Measurements from ENCODE around the gene AFDN. TPM values are rescaled to one million over a fixed set of nuclear protein-coding genes. Genes with fewer than 3 reads are reported as not detected.

The AFDN gene
- total RNA-seq, 1 donor from 2014 or later = 357 TPM

DNA sequence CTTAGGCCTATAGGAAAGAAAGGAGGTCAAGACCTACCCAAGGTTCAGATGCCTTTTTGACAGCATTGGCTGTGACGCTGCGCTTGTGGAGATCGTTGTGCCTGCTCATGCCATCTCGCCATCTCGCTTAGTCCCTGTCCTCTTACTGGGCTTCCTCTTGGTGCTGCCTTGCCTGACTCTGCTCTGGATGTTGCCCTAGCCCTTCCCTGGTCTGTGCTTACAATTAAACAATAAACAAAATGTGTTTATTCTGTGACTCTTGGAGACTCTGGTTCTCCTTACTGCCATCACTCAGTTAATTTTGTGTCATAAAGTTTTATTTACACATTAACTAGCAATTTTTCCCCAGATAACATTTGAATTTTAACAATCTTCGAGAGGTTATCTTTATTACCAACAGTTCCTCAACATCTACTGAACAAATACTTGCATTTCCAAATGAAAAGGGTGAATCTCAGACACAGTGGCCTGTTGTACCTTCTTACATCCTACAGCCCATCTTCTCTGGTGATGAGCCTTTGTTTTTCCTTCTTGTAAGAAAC lies 11.6 kb downstream of the AFDN start:
- H3K79me2 ChIP-seq (ENCODE audit: low read depth) = peaks cover 100% of the 10 kb centered on the region
- Mint-ChIP-seq H3K4me3 (no peak overlapping the region), H3K27me3 (ENCODE audit: insufficient read depth, low read depth) (no peaks in the 10 kb centered on the region), H3K9me3 (no peaks in the 10 kb centered on the region), H3K4me1 (peaks cover 23% of the 10 kb centered on the region), H3K27ac (no peak overlapping the region), H3K36me3 (no peaks in the 10 kb centered on the region)
- no peaks in the 10 kb centered on the region for H3K36me3 ChIP-seq
- H3F3A ChIP-seq (ENCODE audit: low read depth) = peaks cover 30% of the 10 kb centered on the region
- no peak overlapping the region for H3K4me3 ChIP-seq
- H3K4me1 ChIP-seq = peaks cover 61% of the 10 kb centered on the region
- H3K9ac ChIP-seq = no peak overlapping the region
- peak overlapping the region; percentile 14 for H3K27ac ChIP-seq
- H4K20me1 ChIP-seq (ENCODE audit: low read depth) = peaks cover 100% of the 10 kb centered on the region
- no peaks in the 10 kb centered on the region for H3K9me3 ChIP-seq (ENCODE audit: low read depth)
- no peak overlapping the region for H2AFZ ChIP-seq (replicated peaks)
- no peak for DNase-seq (ENCODE audit: low spot score)
- TF ChIP-seq, protein P1, sequence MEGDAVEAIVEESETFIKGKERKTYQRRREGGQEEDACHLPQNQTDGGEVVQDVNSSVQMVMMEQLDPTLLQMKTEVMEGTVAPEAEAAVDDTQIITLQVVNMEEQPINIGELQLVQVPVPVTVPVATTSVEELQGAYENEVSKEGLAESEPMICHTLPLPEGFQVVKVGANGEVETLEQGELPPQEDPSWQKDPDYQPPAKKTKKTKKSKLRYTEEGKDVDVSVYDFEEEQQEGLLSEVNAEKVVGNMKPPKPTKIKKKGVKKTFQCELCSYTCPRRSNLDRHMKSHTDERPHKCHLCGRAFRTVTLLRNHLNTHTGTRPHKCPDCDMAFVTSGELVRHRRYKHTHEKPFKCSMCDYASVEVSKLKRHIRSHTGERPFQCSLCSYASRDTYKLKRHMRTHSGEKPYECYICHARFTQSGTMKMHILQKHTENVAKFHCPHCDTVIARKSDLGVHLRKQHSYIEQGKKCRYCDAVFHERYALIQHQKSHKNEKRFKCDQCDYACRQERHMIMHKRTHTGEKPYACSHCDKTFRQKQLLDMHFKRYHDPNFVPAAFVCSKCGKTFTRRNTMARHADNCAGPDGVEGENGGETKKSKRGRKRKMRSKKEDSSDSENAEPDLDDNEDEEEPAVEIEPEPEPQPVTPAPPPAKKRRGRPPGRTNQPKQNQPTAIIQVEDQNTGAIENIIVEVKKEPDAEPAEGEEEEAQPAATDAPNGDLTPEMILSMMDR (IDR thresholded peaks at IDR 0.05) = no peak
- TF ChIP-seq EZH2phosphoT487 (IDR thresholded peaks at IDR 0.05) (no peak), EZH2 (IDR thresholded peaks at IDR 0.05) (no peak)
- no peaks in the 10 kb centered on the region for H3K27me3 ChIP-seq
- no peak overlapping the region for H3K4me2 ChIP-seq

DNA sequence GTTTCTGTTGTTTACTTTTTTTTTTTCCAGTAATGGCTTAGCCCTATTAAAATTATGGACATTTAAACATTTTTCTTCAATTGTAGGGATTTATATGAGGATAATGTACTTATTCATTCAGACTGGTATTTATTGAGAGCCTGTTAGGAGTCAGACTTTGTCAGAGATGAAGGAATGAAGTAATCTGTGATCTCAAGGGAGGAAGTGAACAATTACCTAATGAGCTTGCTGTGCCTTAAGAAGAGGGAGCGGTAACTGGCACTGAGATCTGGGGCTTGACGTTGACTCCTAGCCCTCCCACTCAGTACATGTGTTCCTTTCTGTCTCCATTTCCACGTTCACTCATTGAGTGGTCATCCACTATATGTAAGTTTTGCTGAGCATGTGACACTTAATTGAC lies 12.6 kb downstream of the AFDN start:
- DNase-seq (ENCODE audit: low spot score) = no peak
- no peak overlapping the region for H3K4me3 Mint-ChIP-seq
- no peak overlapping the region for H3K27ac Mint-ChIP-seq
- Histone ChIP-seq H3K79me2 (ENCODE audit: low read depth) (peaks cover 100% of the 10 kb centered on the region), H3K4me2 (peak overlapping the region; percentile 64), H3K4me1 (peaks cover 61% of the 10 kb centered on the region), H3K36me3 (no peaks in the 10 kb centered on the region), H4K20me1 (ENCODE audit: low read depth) (peaks cover 100% of the 10 kb centered on the region), H3K27me3 (no peaks in the 10 kb centered on the region), H3F3A (ENCODE audit: low read depth) (peaks cover 30% of the 10 kb centered on the region), H3K4me3 (no peak overlapping the region), H3K27ac (peak overlapping the region; percentile 79), H3K9ac (no peak overlapping the region), H2AFZ (replicated peaks) (no peak overlapping the region), H3K9me3 (ENCODE audit: low read depth) (no peaks in the 10 kb centered on the region)
- H3K27me3 Mint-ChIP-seq (ENCODE audit: insufficient read depth, low read depth) = no peaks in the 10 kb centered on the region
- no peaks in the 10 kb centered on the region for H3K36me3 Mint-ChIP-seq
- peaks cover 18% of the 10 kb centered on the region for H3K4me1 Mint-ChIP-seq
- H3K9me3 Mint-ChIP-seq = no peaks in the 10 kb centered on the region
- TF ChIP-seq EZH2phosphoT487 (IDR thresholded peaks at IDR 0.05) (no peak), EZH2 (IDR thresholded peaks at IDR 0.05) (no peak)
- TF ChIP-seq, protein P1 (IDR thresholded peaks at IDR 0.05) = no peak

DNA sequence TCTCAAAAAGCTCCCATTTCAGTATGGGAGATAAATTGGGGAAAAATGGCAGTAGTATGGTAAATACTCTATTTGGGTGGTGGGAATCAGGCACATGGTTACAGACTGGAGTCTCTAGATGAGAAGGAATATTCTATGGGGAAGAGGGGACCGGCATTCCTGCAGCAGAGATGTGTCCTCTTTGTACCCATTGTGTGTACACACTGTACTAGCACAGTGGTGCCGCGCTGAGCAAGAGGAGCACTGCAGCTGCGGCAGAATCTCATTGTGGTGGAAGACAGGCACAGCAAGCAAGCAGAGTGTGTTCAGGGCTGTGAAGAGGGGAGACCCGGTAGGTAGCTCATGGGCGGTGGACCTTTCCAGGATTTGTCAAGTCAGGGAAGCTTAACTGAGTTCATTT lies 13.0 kb downstream of the AFDN start:
- peaks cover 100% of the 10 kb centered on the region for H4K20me1 ChIP-seq (ENCODE audit: low read depth)
- peaks cover 15% of the 10 kb centered on the region for H3K4me1 Mint-ChIP-seq
- no peaks in the 10 kb centered on the region for H3K9me3 Mint-ChIP-seq
- H2AFZ ChIP-seq (replicated peaks) = no peak overlapping the region
- H3K4me2 ChIP-seq = peak overlapping the region; percentile 64
- H3K36me3 ChIP-seq = no peaks in the 10 kb centered on the region
- no peak overlapping the region for H3K27ac Mint-ChIP-seq
- no peaks in the 10 kb centered on the region for H3K9me3 ChIP-seq (ENCODE audit: low read depth)
- no peak overlapping the region for H3K4me3 ChIP-seq
- no peaks in the 10 kb centered on the region for H3K36me3 Mint-ChIP-seq
- no peaks in the 10 kb centered on the region for H3K27me3 Mint-ChIP-seq (ENCODE audit: insufficient read depth, low read depth)
- H3K27ac ChIP-seq = peak overlapping the region; percentile 79
- peak; percentile 54 for DNase-seq (ENCODE audit: low spot score)
- TF ChIP-seq EZH2phosphoT487 (IDR thresholded peaks at IDR 0.05) = no peak
- TF ChIP-seq, protein P1 (IDR thresholded peaks at IDR 0.05) = no peak
- no peak for TF ChIP-seq EZH2 (IDR thresholded peaks at IDR 0.05)
- H3F3A ChIP-seq (ENCODE audit: low read depth) = peaks cover 30% of the 10 kb centered on the region
- H3K79me2 ChIP-seq (ENCODE audit: low read depth) = peaks cover 100% of the 10 kb centered on the region
- no peak overlapping the region for H3K4me3 Mint-ChIP-seq
- H3K9ac ChIP-seq = no peak overlapping the region
- peaks cover 63% of the 10 kb centered on the region for H3K4me1 ChIP-seq
- no peaks in the 10 kb centered on the region for H3K27me3 ChIP-seq

Measured in neural progenitor cell (in vitro differentiated cells).